Hippocampal formation (tissue), 2 donors: Measurements from ENCODE around the gene SH3BP4.

Experiments
- DNase-seq, 2 donors: peaks; one replicate each; lab custom pipeline; 2025; lab: John Stamatoyannopoulos, UW

SH3BP4 gene

GRCh38 chr2:234945339-234945873, 6.4 kb upstream of the SH3BP4 start:
- no peak for DNase-seq

DNA sequence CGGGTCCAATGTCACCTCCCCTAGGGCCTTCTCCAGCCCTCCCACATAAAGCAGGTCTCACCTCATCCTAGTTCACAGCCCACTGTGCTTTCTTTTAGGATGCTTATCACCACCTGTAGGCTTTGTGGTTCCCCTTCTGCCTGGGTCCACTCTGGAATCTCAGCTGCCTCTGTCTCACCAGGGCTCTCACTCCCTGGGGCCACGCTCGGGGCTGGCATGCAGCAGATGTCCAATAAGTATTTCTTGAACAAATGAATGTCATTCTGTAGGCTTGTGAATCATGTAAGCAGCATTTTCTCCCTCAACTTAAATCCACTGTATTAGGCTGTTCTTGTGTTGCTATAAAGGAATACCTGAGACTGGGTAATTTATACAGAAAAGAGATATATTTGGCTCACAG, 4.3 kb upstream of the SH3BP4 start:
- DNase-seq, result no peak

DNA sequence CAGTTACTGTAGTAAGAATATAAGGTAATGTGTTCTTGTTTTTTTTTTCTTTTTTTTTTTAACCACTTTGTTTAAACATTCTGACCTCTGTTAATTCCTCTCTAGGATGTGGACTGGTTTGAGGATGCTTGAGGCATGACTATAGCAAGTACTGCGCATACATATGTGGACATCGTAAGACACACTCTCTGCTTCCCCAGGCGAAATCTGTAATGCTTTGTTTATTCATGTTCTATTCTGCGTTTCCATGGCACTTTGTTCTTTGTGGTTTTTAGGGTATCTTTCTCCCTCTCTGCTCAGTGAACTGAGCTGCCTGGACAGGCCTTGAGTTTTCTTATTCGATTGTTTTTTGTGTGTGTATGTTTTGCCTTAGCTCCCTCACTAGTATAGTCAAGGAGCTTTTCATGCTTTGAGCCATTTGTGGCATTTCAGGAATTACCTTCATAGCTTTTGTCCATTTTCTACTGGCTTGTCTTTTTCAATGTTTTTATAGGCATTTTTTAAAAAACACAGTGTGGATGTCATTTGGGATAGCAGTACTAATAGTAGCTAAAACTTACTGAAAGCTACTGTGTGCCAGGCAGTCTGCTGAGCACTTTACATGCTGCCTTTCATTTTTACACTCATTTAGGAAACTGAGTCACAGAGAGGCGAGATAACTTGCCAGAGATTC, 1.9 kb upstream of the SH3BP4 start:
- DNase-seq, result no peak

GRCh38 chr2:234950435-234950729, 1.4 kb upstream of the SH3BP4 start:
- no peak for DNase-seq

DNA sequence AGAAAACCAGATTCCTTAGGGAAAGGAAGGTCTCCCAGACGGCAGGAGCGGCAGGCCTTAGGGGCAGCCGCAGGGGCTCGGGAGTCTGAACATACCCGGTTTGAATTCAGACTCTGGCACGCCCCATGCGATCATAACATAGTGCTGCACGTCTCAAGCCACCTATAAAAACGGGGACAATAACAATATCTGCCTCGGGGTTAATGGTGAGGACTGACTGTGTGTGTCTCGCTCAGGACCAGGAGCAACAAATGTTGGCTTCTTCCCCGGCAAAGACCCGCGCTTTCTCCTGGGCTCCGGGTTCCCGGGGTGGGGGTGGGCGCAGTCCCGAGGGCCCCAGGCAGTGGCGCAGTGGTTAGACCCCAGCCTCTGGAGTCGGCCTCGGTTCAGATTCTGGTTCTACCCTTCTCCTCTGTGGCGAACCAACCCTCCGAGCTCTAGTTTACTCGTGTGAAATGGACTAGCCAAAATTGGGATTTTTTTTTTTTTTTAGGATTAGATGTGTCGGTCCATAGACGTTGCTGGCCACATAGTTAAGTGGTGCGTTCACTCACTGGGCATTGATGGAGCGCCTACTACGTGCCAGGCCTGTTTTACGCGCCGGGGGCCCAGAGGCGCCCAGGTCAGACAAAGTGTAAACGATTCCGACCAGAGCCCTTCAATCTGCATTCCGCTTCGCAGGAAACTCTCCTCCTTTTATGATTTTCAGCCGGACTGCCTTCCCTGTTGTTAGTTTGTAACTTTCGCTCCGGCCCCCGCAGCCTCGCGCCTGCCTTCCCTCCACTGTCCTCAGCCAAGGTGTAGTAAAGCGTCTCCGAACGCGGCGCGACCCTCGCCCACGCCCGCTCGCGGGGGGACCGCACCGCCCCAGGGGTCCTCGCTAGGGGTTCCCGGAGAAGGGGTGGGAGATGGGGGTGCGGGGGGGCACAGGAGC, 820 bp upstream of the SH3BP4 start:
- DNase-seq, result no peak

GRCh38 chr2:234952270-234953115, 676 bp downstream of the SH3BP4 start:
- no peak for DNase-seq

DNA sequence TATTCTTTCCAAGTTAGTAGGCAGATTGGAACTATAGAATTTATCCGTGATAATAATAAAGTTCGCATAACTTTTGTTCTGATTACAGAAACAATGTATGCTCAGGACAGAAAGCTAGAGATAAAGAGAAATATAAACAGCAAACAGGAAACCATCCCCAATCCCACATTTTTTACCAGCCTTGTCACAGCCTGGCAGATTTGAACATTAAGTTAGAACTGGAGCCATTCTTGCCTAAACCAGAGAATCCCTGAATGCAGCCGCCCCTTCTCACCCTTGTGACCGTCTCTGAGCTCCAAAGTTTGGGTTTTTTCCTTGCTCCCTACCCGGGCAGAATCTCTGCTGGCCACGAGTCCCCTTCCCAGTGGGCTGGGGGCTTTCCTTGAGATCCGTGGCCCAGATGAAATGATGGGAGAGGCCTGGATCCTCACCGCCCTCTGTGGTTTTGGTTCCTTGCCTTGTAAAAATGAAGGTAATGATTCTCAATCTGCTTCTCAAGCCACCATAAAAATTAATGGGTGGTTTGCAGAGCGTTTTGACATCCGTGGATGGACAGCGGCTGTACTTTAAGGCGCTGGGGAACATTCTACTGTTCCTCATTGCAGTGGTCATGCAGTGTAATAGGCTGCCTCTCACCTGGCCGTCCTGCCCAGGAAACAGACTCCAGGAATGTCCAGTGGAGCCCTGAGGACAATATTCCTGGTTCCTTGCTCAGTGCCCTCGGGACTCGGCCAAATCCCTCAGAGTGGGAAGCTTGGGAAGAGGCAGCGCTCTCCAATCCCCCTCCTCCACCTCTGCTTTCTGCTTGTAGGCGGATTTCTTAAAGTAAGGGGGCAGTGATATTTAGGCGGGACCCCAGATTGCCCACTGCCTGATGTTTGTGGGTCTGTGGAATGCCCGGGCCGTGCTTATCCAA, 1.6 kb downstream of the SH3BP4 start:
- no peak for DNase-seq

- peak in 1 of 2 donors; percentile 16 for DNase-seq
These were observed 2.8 kb downstream of the SH3BP4 start for GRCh38 chr2:234954551-234954992.

GRCh38 chr2:234955091-234955591, 3.3 kb downstream of the SH3BP4 start:
- no peak for DNase-seq

DNA sequence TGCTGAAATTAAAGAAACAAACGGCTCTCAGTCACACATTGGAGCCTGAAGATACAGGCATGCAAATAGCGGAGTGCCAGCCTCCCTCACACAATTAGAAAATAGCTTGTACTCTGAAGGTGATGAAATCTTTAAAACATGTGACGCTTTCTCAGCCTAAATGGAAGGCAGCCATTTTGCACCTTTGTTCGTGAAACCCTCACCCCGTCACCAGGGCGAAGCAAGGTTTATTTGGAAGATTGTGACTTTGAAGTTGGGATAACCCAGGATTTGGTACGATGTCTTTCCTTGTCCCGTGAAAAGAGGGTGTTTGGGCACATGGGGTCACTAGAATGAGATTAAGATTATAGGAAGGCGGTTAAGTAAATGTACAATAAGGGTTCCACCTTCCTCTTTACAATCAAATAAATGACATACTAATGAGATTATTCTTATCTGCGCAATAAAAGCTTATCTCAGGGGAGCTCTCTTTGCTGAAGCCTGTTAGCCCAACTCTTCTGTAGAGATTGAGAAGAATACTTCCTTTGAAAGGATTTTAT, 4.2 kb downstream of the SH3BP4 start:
- no peak for DNase-seq

GRCh38 chr2:234957834-234958135, 6.0 kb downstream of the SH3BP4 start:
- DNase-seq, result no peak

GRCh38 chr2:234958311-234958710, 6.5 kb downstream of the SH3BP4 start:
- DNase-seq, result no peak

DNA sequence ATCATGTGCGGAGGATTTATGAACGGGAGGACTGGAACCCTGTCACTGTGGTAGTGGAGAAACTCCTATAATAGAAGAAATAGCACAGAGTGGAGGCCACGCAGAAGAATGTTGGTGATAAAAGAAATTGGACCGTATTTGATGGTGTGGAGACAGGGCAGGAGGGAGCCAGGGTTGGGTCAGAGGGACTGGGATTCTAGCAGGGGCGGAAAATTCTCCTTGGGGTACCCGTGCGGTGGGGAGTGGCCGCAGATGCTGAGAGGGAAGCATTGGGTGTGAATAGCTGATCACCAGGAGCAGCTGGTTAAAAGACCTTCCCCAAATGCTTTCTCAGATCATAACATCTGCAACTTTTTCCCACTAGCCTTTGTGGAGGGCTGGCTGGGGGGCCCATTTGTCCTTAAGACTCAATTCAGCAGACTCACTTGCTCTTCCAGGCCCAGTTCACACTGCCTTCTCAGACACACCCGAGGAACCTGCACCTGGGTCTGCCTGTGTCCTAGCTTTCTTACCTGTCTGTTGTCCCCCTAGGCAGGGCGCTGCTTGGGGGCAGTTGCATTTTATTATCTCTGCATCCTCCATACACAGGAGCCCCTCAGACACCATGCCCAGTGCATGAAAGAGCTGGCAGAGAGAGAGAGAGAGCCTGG, 7.1 kb downstream of the SH3BP4 start:
- DNase-seq, result no peak

DNA sequence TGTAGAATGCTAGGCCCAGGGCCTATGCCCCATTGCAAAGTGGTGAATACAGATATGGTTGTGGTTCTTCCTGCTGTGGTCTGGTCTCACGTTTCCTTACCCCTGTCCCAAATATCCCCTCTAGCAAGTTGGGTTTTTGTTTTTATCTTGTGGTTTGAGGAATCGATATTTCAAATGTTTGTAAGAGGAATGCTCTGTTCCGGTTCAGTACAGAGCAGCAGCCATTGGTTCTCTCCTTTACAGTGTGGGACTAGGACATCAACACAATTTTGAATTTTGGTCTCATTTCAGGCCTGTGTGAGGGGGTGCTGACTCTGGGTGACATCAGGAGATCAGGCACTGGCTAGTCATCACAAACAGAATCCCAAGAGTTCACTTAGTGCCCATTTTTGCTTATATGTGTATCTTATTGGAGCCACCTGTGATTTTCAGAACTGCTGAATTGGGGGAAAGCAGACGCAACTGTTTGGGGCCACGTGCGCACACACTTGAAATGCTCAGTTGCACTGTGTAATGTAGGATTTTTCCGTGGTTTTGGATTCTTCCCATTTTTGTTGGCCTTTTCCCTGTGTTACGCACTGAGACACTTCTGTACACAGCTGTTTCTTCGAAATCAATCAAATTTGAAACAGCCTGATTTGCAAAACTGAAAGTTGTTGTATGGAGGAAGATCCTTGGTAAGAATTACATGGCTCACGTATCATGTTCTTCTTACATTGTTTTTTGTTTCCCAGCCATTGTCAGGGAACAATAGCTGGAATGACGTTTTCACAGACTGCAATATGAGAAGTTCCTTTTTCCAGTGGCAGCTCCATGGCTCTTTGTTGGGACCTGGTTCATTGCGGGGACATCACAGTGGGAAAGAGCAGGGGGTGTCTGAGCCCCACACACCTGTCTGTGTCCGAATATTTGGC, 8.6 kb downstream of the SH3BP4 start:
- peak in 1 of 2 donors; percentile 58 for DNase-seq

DNA sequence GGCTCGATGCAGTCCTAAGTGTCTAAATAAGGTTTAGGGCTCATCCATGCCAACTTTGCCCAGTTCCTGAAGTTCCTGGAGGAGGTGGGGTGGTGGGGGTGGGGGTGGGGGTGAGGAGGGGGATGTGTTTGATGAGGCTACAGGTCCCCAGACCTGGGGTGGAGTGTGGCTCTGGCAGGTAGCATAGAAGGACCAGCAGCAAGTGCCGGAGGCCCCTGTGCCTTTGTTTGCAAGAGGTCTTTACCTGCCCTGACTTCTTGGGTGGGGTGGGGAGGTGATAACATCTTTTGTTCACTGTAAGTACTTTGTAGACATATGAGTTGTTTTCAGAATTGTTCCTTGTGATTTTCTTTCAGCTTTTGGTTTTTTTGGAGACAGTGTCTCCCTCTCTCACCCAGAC, 10.0 kb downstream of the SH3BP4 start:
- no peak for DNase-seq

DNA sequence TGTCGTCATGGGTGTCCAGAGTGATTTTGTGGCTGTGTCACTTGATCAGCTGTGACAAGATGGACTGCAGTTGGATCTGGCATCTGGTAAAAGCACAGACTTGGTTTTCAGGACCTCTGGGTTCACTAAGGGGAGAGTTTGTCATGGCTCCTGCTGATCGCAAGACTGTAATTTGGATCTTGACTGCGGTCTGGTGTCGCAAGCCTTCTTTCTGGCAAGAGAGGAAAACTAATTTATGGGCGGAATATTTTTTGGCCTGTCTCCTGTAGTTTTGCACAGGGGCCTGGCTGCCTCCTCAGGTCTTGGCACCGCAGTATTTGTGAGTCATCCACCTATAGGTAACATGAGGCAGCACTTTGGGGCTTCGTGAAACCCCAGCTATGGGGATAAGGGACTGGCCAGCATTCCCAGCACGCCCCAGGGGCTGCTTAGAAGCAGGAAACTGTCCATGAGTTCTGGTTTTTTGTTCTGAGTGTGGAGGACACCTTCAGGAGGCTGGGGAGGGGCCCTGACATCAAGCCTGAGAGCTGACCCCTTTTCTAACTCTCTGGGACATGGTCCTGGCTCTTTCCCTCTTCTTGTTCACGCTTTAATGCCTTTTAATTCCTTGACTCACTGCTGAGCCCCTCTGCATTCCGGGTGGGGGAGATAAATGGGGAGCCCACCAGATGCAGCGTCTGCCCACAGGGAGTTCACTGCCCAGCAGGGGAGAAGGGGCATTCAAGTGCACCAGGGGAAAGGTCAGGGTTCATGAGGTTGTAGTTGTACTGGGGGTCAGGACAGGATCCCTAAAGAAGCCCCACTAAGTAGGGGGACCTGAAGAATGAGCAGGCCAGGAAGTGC, 12.2 kb downstream of the SH3BP4 start:
- no peak for DNase-seq

DNA sequence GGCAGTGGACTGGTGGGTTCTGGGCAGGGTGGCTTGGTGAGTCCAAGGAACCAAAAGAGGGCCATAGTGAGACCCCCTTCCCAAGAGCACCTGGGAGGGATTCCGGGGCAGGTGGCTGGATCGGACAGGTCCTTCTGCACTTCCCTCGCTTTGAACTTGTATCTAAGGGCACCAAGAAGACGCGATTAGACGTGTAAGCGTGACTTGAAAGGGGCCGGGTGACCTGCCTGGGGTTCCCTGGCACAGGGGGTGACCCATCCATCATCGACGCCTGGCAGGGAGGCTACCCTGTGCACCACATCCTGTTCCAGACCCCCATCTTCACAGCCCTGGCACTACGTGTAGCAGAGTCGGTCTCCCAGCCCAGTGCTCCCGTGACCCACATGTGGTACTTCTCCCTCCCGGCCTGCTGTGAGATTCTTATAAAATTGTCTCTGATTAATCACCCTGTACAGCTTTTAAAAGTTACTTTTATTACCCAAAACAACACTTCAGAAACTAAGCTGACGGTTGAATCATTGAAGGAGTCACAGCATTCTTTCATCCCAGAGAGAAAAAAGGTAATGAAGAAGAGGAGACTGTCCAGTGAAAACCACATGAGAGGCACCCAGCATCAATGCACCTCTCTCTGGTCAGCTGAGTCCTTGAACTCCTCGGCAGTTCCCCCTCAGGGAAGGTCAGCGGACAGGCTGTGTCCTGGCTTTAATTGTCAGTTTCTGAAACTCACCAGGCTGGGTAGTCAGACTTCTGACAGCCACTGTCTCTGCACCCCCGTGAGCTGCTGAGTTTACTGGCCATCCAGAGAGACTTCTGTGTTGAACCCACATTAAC, 13.0 kb downstream of the SH3BP4 start:
- no peak for DNase-seq
